Putamen (tissue), 1 donor: ENCODE data around the gene UBAC1.

ENCODE experiments used
- DNase-seq: peaks from one replicate; pipeline ENCODE4 v3.0.0-alpha.2; 2016; ENCODE audit warnings: low spot score

Gene UBAC1

DNA sequence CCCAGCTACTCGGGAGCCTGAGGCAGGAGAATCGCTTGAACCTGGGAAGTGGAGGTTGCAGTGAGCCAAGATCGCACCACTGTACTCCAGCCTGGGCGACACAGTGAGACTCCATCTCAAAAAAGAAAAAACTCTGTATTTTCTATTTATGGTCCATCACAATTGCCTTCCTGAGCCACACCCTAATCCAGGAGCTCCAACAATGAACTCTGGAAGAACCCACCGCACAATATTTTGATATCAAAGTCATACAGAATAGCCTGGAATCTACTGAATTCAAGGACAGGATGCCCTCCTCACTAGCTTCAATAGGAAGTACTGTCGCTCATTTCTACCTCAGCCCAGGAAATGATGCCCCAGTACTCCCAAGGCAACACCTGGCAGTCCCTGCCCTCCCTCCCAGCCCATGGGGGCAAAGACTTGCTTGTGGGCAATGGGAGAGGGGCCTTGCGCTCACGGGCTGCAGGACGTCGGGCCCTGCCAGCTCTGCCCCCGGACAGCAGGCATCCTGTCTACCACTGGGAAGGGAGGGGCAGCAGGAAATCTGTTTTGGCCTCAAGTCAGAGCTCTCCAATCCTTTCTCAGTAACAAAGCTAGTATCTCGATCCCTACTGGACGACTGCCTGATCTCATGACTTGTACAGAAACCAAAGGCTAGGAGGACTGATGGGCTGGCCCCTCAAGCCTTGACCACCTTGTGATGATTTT, 19.7 kb downstream of the UBAC1 start:
- DNase-seq, result no peak

DNA sequence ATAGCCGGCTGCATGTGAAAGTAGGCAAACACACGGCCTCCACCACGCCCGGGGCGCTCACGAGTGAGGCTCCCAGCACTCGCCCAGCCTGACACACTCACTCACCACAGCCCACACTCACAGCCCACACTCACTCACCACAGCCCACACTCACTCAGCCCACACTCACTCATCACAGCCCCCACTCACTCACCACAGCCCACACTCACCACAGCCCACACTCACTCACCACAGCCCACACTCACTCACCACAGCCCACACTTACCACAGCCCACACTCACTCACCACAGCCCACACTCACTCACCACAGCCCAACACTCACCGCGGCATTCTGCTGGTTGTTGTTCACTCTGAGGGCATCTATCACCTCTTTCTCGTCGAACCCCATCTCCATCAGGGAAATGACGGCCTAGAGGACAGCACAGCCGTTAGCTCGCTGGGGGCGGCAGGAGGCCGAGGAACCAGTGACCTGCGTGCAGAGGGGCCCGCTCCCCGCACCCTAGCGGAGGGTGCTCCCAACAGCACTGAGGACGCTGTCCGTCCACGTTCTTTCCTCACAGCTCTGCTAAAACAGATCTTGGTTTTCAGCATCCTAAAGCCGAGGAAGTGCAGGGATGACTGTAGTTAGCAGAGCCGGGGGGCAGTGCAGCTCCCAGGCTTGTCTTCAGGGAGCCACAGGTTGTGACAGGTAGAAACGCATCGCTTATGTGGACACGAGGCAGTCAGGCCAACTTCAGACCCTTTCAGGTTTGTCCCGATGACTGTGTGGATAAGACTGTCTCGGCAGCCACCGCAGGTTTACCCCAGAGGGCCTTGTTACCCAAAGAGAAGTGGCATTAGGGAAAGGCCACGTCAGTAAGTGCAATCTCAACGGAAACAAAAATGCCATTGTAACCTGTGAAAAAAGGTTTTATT, 21.6 kb downstream of the UBAC1 start:
- no peak for DNase-seq

DNA sequence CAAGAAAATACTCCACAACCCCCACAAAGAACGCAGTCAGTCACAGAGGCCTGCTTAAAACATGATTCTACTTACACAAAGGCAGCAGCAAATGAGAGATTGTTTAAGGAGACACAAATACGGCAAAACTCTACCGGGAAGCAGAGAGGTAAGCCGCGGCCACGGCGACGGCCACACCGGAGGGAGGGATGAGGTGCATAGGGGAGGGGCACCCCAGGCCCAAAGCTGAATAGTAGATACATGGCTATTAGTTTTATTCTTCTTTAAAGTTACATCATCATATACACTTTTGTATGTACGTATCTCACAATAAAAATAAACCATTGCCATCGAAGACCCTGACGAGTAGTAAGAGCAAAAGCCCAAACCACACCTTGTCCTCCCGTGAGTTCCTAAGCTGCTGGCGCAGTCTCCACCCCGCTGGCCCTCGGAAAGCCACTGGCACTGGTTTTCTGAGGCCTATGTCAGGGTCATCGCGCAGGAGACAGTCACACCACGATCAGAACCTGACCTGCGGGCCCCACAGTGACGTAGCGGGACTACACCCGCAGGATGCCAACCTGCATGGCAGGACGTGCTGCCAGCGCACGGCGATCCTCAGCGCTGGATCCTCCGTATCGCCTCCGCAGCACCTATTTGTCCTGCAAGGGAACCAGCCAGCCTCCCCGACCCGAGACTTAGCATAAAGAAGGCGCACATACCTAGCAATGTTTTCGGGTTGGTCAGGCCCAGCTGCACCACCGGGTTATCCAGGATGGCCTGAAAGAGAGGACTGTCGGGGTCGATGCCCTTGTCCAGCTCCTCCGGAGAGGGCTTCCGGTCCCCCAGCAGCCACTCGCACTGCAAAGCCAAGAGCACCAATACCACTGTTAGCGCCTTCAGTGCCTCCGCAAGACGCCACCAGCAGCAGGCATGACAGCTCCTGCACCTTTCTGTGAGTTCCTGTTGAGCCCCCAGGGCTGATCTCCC, 23.4 kb downstream of the UBAC1 start:
- no peak for DNase-seq

GRCh38 chr9:135933114-135933513, 28.1 kb downstream of the UBAC1 start:
- no peak for DNase-seq

- DNase-seq, result no peak
Measured at GRCh38 chr9:135932656-135933055, 28.5 kb downstream of the UBAC1 start.

DNA sequence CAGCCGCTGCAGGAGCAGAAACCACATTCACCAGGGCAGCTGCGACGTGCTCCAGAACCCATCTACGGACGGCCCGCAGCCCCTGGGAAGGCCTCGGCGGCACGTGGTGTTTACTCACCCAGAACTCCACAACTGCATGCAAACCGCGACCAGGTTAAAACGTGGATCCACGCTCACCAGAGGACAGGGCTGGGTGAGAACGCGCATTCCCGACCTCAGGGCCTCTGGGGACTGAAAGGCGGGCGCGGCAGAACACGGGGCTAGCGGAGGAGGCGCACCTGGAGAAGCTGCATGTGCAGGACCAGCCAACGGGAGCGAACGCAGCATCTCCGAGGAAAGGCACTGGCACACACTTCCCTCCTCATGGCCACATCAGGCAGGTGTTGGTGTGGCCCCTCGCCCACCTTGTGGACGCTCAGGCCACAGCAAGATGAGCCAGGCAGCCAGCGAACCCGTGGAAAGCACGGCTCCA, 29.8 kb downstream of the UBAC1 start:
- DNase-seq, result no peak

GRCh38 chr9:135930446-135931345, 30.5 kb downstream of the UBAC1 start:
- DNase-seq, result no peak

DNA sequence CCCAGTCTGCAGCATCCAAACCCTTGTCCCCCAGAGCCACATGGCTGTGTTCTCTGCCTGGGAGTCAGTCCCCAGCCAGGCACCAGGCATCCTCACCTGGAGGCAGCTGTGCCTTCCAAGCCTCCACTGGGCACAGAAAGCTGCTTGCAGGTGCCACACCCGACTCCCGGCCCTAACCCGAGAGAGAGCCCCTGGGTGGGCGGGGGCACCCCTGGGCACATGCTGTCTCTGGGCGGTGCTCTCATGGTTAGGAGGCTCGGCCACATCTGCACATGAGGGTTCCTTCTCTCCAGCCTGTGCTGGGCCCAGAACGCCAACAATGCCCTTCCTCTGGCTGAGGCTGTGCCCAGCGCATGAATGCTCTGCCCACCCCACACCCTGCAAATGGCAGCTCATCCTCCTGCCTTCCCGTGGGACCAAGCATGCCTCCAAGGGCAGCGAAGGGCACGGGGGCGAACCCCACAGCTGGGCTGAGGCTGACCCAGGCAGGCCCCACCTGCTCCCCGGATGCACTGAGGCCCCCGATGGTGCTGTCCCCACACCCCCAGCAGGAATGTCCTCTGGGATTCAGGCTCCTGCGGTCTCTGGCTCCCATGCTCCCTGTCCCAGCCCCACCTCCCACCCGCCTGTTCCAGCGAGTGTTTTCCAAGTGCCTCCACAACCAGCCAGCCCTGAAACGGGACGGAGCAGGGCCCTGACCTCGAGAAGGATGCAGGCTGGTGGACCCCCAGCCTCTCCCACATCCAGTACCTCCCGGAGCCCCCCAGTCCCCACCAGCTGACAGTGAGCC, 31.3 kb downstream of the UBAC1 start:
- no peak for DNase-seq

- no peak for DNase-seq
Measured at GRCh38 chr9:135928731-135929655, 32.2 kb downstream of the UBAC1 start.

DNA sequence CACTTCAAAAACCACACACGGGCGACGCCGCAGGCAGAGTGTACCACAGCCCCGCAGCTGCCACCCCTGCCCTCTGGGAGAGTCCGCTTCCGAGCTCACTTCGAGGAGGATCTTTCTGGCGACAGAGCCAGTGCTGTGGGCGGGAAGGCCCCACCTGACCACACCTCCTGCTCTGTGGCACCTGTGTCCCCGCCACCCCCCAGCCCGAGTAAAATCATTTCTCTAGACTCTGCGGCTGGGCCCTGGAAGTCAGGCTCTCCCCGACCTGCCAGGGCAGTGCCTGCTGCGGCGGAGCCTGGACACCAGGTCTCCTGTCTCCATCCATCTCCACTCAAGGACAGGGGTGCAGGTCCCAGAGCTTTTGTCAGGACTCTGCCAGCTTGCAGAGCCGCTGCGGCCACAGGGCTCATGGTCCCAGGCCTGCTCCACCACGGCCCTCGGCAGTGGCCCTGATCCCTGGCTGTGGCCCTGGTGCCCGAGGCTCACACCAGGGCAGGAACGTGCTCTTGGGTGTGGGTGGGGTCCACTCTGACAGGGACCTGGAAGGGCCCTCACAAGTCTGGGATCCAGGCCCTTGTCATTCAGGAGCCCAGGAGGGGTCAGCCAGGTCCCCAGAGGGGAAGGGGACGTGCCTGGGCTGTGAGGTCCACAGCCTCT, 33.0 kb downstream of the UBAC1 start:
- no peak for DNase-seq

- DNase-seq, result no peak
Measured at GRCh38 chr9:135927195-135928013, 33.8 kb downstream of the UBAC1 start.

GRCh38 chr9:135926402-135927194, 34.6 kb downstream of the UBAC1 start:
- DNase-seq, result no peak

DNA sequence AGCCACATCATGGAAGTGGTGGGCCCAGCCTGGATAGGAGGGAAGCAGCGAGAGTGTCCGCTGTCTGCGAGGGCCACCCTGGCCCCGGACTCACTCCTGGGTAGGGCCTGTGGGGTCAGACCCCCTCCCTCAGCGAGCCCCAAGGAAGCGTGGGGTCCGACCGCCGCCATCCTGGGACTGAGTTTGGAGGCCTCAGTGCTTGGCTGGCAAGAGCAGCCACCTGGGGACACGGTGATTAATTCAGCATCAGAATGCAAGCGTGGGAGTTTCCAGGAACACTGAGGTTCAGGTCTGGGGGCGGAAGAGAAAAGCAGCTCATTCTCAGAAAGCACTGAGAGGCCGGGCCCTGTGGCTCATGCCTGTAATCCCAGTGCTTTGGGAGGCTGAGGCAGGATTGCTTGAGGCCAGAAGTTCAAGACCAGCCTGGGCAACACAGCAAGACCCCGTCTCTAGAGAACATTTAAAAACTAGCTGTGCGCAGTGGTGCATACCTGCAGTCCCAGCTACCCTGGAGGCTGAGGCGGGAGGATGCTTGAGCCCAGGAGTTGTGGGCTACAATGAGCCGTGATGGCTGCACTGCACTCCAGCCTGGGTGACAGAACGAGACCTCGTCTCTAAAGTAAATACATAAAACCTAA, 35.6 kb downstream of the UBAC1 start:
- peak; percentile 77 for DNase-seq

DNA sequence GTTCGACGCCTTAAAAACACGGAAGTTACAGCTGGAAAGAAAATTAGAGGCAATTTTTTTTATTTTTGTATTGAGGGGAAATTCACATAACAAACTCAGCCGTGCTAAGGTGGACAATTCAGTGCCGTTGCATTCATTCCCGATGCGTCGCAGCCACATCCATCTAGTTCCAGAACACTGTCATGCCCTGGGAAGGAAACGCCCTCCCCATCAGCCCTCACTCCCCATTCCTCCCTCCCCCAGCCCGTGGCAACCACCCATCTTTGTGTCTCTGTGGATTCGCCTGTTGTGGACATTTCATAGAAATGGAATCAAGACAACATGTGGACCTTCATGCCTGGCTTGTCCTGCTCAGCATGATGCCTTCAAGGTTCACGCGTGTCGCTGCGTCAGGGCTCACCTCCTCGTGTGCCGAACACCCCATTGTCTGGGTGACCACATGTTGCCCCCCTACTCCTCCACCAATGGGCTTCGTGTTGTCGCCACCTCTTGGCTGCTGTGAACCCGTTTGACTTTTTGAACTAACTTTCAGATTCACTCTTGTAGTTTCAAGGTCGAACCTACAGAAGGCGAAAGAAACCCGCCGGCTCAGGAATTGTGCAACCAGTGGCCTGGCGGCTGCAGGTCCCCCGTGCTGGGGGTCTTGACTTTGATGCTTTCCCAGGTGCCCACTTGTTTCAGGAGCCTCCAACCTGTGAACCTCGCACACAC, 36.4 kb downstream of the UBAC1 start:
- no peak for DNase-seq

GRCh38 chr9:135923508-135923907, 37.7 kb downstream of the UBAC1 start:
- no peak for DNase-seq
